Measurements from ENCODE around the gene MKKS.

- TF ChIP-seq SMC3 (IDR thresholded peaks at IDR 0.05; ENCODE audit: borderline replicate concordance, low read length) (no peak), EGR1 (IDR thresholded peaks at IDR 0.05; ENCODE audit: borderline replicate concordance in 1 of 2, low read depth in 2 of 2, low read length in 2 of 2) (no peak), SP1 (IDR thresholded peaks at IDR 0.05; ENCODE audit: low read depth, low read length) (no peak), ZSCAN29 (IDR thresholded peaks at IDR 0.05) (no peak), POLR2A (IDR thresholded peaks at IDR 0.05; ENCODE audit: low read depth, low read length) (no peak), HDAC6 (IDR thresholded peaks at IDR 0.05; ENCODE audit: unreplicated experiment) (no peak), SMAD5 (IDR thresholded peaks at IDR 0.05; ENCODE audit: low read depth) (no peak), NR2C2 (IDR thresholded peaks at IDR 0.05; ENCODE audit: borderline replicate concordance, control insufficient read depth, insufficient read length, low read depth) (no peak), GABPA (IDR thresholded peaks at IDR 0.05; ENCODE audit: low read depth) (no peak), CTCF (IDR thresholded peaks at IDR 0.05 in 2 of 3, conservative IDR thresholded peaks at IDR 0.05 in 1 of 3; ENCODE audit: control insufficient read depth in 2 of 3, extremely low read depth in 1 of 3, insufficient read depth in 1 of 3, low read depth in 3 of 3, low read length in 3 of 3) (no peak), POLR2AphosphoS5 (IDR thresholded peaks at IDR 0.05; ENCODE audit: low read length) (no peak)
Observed at GRCh38 chr20:10375191-10375590, 58.8 kb downstream of the MKKS start.

Data from GM12878 (cell line).